ENCODE measurements around the gene NDEL1. TPM values are rescaled to one million over a fixed set of nuclear protein-coding genes. Genes with fewer than 3 reads are reported as not detected.

NDEL1 gene, protein sequence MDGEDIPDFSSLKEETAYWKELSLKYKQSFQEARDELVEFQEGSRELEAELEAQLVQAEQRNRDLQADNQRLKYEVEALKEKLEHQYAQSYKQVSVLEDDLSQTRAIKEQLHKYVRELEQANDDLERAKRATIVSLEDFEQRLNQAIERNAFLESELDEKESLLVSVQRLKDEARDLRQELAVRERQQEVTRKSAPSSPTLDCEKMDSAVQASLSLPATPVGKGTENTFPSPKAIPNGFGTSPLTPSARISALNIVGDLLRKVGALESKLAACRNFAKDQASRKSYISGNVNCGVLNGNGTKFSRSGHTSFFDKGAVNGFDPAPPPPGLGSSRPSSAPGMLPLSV
- 51.7 TPM for total RNA-seq (ENCODE audit: unreplicated experiment)
- long read RNA-seq, transcript NDEL1-201 (9 exons, 2,372 nt): major isoform, 17 of 20 reads
- long read RNA-seq, partial matches to known transcripts: 0 of 20 reads
- long read RNA-seq, other reads (novel, unspliced or antisense): 3 of 20 reads

GRCh38 chr17:8435245-8436168 is at the start of gene NDEL1:
Gene NDEL1, plus strand, starts transcription at chr17:8435884. Its CDS starts 8,388 bp downstream, at chr17:8444272.
- Mint-ChIP-seq H3K27me3 (ENCODE audit: unreplicated experiment) (peaks cover 3% of the 10 kb centered on the region), H3K4me1 (ENCODE audit: low read depth, unreplicated experiment) (peaks cover 4% of the 10 kb centered on the region), H3K4me3 (ENCODE audit: unreplicated experiment) (peak within 1 kb of the TSS; percentile 98), H3K9me3 (ENCODE audit: unreplicated experiment) (peaks cover 4% of the 10 kb centered on the region), H3K27ac (ENCODE audit: unreplicated experiment) (peak within 1 kb of the TSS; percentile 92), H3K36me3 (ENCODE audit: unreplicated experiment) (no peaks in the 10 kb centered on the region)
- TF ChIP-seq CTCF (IDR thresholded peaks at IDR 0.05; ENCODE audit: partially characterized antibody, unreplicated experiment): no peak
- peak; percentile 99 for DNase-seq

DNA sequence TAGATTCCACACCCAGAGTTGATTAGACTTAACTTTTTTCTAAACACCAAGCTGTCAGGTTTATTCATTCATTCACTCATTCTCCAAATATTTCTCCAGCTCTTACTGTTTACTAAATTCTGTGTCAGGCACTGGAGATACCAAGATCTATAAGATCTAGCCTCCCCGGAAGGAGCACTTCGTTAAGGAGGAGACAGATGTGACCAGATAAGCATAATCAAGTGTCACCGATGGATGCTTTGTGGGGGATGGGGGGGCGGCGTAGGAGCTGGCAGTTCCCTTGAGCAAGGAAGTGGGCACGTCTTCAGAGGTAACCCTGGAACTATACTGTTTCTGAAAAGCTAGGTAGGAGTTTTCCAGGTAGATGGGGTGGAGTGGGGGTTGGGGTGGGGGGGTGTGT is 48.8 kb upstream of the NDEL1 start:
- DNase-seq: no peak
- no peak for TF ChIP-seq CTCF (IDR thresholded peaks at IDR 0.05; ENCODE audit: partially characterized antibody, unreplicated experiment)
- peaks cover 7% of the 10 kb centered on the region for H3K9me3 Mint-ChIP-seq (ENCODE audit: unreplicated experiment)
- H3K4me3 Mint-ChIP-seq (ENCODE audit: unreplicated experiment): no peak overlapping the region
- H3K27ac Mint-ChIP-seq (ENCODE audit: unreplicated experiment): no peak overlapping the region
- peaks cover 4% of the 10 kb centered on the region for H3K4me1 Mint-ChIP-seq (ENCODE audit: low read depth, unreplicated experiment)
- H3K27me3 Mint-ChIP-seq (ENCODE audit: unreplicated experiment): peaks cover 8% of the 10 kb centered on the region
- H3K36me3 Mint-ChIP-seq (ENCODE audit: unreplicated experiment): no peaks in the 10 kb centered on the region

- Mint-ChIP-seq H3K36me3 (ENCODE audit: unreplicated experiment) (no peaks in the 10 kb centered on the region), H3K27me3 (ENCODE audit: unreplicated experiment) (peaks cover under 1% of the 10 kb centered on the region), H3K27ac (ENCODE audit: unreplicated experiment) (no peak overlapping the region), H3K4me1 (ENCODE audit: low read depth, unreplicated experiment) (no peaks in the 10 kb centered on the region), H3K4me3 (ENCODE audit: unreplicated experiment) (no peak overlapping the region), H3K9me3 (ENCODE audit: unreplicated experiment) (peaks cover under 1% of the 10 kb centered on the region)
- TF ChIP-seq CTCF (IDR thresholded peaks at IDR 0.05; ENCODE audit: partially characterized antibody, unreplicated experiment): no peak
- no peak for DNase-seq
Observed at GRCh38 chr17:8387914-8388651, 47.6 kb upstream of the NDEL1 start.

DNA sequence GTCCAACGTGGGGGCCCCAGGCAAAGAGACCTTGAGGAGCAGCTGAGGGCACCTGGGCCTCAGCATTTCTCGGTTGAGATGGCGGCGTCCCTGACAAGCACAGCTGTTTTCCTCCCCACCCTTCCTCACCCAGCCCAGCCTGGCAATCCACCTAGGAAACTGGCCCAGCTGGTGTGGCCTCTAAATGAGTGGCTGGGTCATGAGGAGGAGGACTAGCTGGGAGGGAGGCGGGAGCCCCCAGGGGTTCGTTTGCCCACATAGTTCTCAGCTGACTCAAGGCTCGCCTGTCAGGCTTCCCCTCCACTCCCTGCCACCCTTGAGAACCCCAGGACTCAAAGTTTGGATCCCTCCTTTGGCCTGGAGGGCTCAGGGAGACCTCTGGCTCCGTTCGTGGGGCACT is 44.0 kb upstream of the NDEL1 start:
- no peak for TF ChIP-seq CTCF (IDR thresholded peaks at IDR 0.05; ENCODE audit: partially characterized antibody, unreplicated experiment)
- no peak for DNase-seq
- no peak overlapping the region for H3K27ac Mint-ChIP-seq (ENCODE audit: unreplicated experiment)
- H3K9me3 Mint-ChIP-seq (ENCODE audit: unreplicated experiment): no peaks in the 10 kb centered on the region
- no peaks in the 10 kb centered on the region for H3K4me1 Mint-ChIP-seq (ENCODE audit: low read depth, unreplicated experiment)
- no peaks in the 10 kb centered on the region for H3K36me3 Mint-ChIP-seq (ENCODE audit: unreplicated experiment)
- peaks cover 2% of the 10 kb centered on the region for H3K27me3 Mint-ChIP-seq (ENCODE audit: unreplicated experiment)
- H3K4me3 Mint-ChIP-seq (ENCODE audit: unreplicated experiment): no peak overlapping the region

All from glutamatergic neuron (in vitro differentiated cells).